Measurements from ENCODE around the gene ANO6.

DNA sequence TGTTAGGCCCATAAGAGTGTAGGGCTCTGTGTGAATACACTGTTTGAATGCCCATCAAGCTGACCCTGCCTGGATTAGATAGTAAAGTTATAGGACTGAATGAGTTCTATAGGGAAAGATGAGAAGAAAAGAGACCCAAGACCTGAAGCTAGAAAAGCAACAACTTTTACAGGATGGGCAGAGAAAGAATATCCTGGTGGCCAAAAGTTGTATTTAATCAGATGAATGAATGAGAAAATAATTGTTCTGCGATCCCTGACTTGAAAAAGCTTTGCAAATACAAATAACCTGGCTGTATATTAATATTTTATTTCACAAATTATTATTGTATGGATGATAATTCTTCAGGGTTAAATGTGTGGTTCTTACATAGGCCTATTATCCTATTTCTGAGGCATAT, 2.8 kb upstream of the ANO6 start:
- TF ChIP-seq POLR2A (IDR thresholded peaks at IDR 0.05), result no peak
- no peak for TF ChIP-seq POLR2AphosphoS5 (IDR thresholded peaks at IDR 0.05)
